Head of caudate nucleus (tissue), 42 donors: ENCODE data around the gene CTSG.
"Not testable (repeated sequence)": the region's sequence is repeated elsewhere in the genome, so short reads cannot be mapped to it uniquely, and the experiment has no call there.

Experiments used
- DNase-seq, 42 donors: peaks; one replicate each; pipeline versions ENCODE4 v3.0.0 to v3.0.0-alpha.2; 2020 to 2021; ENCODE audit warnings: mixed read lengths in 7 of 42
- intact Hi-C: fragments of 100-400 bp; cut with DNase I; formaldehyde crosslinking; loops from one replicate; pipeline ENCODE4 v1.15.0; 2022

Gene CTSG, protein sequence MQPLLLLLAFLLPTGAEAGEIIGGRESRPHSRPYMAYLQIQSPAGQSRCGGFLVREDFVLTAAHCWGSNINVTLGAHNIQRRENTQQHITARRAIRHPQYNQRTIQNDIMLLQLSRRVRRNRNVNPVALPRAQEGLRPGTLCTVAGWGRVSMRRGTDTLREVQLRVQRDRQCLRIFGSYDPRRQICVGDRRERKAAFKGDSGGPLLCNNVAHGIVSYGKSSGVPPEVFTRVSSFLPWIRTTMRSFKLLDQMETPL

DNA sequence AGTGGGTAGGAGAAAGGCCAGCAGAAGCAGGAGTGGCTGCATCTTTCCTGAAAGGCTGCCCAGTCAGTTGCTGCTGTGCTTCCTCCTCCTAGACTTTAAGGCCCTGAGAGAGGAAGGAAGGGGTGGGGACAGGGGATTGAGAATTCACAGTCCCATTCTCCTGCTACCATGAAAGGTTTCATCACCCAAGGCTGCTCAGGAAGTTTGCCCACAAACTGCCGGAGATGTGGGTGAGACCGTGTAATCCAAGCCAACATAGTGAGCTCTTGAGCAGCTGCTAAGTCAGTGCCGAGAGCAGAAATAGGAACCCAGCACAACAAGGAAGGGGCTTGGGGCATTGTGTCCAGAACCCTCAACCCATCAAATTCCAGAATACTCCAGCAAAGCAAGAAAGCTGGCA is at the start of gene CTSG:
Gene CTSG, minus strand, starts transcription at position 69 of the 400 bp plus-strand sequence. Its CDS starts 27 bp downstream, at position 42.
- intact Hi-C loops, result no loop called here
- DNase-seq, result no peak

DNA sequence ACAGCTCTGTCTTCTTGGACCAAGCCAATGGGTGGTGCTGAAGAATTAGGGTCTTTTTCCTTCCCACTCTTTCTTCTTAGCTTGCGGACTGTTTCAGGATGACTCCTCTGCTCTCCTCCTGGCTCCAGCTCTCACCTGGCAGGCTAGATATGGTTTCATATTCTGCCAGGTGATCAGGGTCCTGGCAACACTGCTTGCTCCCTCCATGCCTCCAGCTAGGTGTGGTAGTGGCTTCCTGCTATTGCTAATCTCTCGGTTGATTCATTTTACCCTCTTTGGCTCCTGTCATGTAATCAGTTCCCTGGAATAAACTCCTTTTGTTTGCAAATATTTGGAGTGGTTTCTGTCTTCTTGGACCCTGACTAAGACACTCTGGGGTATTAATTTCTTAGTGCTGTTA is 37.7 kb upstream of the CTSG start:
- no peak for DNase-seq
- intact Hi-C loops, result no loop called here

DNA sequence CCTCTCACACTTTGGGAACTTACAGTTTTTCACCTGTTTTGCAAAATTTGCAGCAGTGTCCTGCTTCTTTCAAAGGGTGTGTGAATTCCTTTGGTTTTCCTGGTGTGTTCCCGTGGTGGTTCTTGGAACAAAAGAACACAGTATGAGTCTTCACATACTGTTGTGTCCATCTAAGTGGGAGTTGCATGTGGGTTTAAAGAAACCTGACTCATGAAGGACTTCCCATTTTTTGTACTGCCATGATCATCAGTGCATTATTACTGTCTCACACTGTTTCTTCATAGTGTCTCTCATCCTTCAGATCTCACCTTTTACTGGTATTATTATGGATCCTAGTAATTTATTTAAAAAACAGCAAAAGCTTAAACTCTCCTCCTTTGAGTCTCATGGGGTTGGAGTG is 37.2 kb upstream of the CTSG start:
- intact Hi-C loops, result no loop called here
- DNase-seq, result no peak

DNA sequence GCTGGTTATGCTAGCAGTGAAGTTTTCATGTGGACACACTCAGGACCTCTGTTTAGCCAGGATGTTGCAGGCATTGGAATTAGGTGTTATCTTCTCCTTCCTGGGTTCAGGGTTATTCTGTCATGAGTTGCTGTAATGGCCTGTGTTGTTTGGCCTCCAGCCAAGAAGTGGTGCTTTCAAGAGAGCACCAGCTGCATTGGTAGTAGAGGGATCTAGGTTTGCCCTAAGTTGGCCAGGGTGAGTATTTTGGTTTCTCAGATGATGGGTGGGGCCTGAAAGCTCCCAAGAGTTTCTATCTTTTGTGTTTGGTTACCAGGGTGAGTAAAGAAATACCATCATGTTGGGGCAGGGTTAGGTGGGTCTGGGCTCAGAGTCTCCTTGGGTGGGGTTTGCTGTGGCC is 36.1 kb upstream of the CTSG start:
- intact Hi-C loops, result no loop called here
- DNase-seq, result no peak

DNA sequence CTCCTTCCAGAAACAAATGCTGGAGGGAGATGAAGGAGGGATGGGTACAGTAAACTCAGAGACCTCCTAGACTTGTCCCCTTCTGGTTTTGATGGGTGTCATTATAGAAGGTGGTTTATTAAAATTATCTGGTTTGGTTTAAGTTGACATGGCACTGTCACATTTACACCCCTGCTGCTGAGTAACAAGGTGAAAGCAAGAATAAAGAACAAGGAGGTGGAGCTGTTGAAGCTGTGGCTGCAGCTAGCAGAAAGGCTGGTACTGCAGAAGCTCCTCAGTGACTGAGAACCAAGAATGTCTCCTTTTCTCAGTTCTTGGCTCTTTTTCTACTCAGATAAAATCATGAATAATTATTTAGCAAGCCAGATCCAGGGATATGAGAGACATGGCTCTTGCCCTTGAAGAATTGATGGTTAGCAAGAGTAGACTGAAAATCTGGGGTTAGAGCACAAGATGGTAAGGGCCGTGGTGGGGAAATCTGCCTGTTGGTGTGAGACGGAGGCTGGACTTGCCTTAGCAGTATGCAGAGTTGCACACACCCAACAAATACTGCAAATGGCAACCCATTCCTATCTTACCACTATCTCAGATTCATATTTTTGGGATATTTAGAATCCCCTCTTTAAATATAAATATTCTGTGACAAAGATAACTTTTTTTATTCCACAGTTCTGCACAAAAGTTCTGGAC is 33.8 kb upstream of the CTSG start, which contains the start of gene GZMH:
Gene GZMH, minus strand, starts transcription at position 31 of the 690 bp plus-strand sequence. CDS start 72 bp downstream, outside the sequence.
- no peak for DNase-seq
- intact Hi-C loops, result no loop called here

DNA sequence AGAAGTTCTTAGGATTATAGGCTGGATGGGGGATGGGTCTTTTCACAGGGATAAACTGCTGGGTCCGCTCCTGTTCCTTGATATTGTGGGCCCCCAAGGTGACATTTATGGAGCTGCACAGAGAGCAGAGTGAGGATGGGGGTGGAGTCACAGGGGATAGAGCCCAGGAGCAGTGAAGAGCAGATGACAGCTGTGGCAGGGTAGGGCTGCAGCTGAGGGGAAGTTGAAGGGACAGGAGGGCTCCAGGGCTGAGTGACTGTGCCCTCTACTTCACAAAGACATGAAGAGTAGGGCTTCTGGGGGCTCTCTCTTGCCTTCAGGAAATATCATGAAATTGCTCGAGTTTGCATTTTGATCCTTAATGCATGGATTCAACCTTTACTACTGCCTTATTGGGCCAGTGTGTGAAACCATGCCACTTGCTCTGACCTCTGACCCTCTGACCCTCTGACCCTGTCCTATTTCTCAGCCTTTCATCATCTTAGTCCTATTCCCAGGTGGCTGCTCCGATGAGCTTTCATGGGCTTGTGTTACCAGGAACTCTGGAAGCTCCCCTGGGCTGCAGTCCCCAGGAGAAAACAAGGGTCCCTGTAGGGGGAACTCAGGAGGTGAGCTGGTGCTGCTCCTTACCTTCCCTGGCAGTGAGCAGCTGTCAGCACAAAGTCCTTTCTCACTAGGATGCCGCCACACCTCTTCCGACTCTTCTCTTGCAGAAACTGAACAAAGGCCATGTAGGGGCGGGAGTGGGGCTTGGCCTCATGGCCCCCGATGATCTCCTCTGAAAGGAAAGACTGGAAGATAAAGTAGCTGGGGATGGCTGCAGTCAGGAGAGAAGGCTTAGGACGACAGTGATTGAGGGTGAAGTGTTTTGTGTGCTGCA is 31.8 kb upstream of the CTSG start:
- DNase-seq, result no peak
- intact Hi-C loops, result no loop called here

DNA sequence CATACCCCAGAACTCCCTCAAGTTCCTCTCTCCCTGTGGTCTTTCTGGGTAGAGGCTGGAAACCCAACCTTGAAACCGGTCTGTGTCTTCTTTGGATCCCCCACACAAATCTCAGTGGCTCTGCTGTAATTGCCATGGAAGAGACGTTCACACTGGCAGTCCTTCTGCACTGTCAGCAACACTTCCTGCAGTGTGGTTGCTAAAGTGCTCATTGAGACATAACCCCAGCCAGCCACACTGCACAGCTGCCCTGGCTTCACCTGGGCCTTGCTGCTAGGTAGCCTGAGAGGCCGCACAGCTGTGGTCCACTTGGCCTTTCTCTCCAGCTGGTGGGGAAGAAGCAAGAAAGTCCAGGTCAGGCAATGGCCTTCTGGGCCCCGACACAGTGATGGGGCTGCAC is 31.0 kb upstream of the CTSG start:
- intact Hi-C loops, result no loop called here
- no peak for DNase-seq

DNA sequence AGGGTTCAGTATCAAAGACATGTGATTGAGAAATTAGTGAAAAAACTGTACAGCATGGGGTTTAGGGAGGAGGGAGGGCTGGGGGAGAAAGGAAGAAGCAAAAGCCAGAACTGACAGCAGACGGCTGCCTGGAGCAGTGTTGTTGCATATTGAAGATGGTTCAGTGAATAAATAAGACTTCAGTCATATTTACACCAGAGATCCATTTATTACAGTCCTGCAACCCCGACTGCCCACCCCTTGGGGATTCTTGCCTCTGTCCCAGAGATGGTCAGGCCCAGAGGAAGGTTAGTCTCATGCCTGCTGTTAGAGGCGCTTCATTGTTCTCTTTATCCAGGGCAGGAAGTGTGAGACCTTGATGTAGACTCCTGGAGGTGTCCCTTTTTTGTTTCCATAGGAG is 30.2 kb upstream of the CTSG start:
- intact Hi-C loops, result no loop called here

DNA sequence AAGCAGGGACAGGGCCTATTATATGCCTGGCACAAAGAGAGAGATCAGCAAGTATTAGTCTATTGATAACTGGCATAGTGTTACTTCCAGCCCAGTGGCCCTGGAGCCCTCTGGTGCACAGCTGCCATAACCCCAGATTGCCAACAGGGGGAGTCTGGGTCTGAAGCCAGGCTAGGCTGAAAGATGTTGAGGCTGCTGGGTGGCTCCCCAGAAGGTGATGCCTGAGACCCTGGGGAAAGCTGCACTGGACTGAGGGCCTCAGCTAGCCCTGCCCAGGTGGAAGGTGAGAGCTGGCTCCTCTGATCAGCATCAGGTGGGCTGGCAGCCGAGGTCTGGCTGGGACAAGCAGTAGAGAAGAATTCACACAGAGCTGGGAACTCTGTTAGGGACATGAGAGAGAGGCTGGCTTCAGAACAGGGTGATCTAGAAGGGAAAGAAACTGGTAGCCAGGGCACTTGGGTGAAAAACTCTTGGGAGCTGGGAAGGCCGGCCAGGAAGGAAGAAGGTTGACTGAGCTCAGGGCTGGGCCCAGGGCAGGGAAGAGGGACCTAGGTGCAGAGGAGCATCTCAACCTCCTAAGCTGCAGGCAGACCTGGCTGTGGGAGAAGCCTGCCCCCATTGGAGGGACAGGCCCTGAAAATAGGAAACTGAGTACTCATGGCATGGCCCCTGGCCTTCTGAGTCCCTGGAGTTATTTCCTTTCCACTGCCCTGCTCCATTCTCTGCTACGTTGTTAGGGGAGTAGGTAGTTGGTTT is 29.6 kb upstream of the CTSG start:
- peak in 19 of 42 donors; percentile 4 to 61 (median 16) for DNase-seq
- intact Hi-C loops, result no loop called here

More for the DNA sequence above, 30.2 kb upstream of the CTSG start:
- no peak for DNase-seq

DNA sequence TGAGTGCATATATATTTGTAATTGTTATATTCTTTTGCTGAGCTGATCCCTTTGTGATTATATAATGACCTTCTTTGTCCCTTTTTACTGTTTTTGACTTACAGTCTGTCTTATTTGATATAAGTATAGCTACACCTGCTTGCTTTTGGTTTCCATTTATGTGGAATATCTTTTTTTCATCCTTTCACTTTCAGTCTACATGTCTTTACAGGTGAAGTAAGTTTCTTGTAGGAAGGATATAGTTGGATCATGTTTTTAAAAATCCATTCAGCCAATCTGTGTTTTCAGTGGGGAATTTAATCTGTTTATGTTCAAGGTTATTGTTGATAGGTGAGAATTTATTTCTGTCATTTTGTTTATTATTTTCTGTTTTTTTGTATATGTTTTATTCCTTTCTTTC is 21.4 kb upstream of the CTSG start:
- DNase-seq, result no peak
- intact Hi-C loops, result no loop called here

DNA sequence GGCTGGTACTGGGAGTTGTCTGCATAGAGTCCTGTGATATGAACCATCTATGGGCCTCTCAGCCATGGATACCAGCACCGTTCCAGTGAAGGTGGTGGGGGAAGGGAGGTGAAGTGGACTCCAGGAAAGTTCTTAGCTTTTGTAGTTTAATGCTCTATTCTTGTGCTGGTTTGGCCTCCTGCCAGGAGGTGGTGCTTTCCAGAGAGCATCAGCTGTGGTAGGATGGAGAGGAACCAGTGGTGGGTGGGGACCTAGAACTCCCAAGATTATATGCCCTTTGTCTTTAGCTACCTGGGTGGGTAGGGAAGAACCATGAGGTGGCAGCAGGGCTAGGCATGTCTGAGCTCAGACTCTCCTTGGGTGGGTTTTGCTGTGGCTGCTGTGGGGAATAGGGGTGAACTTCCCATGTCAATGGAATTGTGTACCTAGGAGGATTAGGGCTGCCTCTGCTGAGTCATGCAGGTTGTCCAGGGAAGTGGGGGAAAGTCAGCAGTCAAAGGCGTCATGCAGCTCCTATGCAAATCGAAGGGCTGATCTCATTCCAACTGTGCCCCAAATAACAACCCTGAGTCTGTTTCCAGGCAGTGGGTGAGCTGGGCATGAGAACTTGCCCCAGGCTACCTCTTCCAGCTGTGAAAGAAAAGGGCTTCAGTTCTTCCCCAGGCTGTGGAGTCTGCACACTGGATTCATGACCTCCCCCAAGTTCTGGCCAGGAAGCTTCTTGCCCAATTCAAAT is 19.2 kb upstream of the CTSG start:
- DNase-seq, result no peak
- intact Hi-C loops, result no loop called here

DNA sequence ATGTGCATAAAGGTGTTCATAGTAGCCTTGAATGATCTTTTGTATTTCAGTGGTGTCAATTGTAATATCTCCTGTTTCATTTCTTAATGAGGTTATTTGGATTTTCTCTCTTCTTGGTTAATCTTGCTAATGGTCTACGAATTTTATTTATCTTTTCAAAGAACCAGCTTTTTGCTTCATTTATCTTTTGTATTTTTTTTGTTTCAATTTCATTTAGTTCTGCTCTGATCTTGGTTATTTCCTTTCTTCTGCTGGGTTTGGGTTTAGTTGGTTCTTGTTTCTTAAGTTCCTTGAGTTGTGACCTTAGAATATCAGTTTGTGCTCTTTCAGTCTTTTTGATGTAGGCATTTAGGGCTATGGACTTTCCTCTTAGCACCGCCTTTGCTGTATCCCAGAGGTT is 15.0 kb upstream of the CTSG start:
- intact Hi-C loops, DNase-seq: not testable (repeated sequence)

DNA sequence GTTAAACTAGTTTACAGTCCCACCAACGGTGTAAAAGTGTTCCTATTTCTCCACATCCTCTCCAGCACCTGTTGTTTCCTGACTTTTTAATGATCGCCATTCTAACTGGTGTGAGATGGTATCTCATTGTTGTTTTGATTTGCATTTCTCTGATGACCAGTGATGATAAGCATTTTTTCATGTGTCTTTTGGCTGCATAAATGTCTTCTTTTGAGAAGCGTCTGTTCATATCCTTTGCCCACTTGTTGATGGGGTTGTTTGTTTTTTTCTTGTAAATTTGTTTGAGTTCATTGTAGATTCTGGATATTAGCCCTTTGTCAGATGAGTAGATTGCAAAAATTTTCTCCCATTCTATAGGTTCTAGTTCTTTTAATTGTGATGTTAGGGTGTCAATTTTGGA is 8.4 kb upstream of the CTSG start:
- DNase-seq, intact Hi-C loops: not testable (repeated sequence)

DNA sequence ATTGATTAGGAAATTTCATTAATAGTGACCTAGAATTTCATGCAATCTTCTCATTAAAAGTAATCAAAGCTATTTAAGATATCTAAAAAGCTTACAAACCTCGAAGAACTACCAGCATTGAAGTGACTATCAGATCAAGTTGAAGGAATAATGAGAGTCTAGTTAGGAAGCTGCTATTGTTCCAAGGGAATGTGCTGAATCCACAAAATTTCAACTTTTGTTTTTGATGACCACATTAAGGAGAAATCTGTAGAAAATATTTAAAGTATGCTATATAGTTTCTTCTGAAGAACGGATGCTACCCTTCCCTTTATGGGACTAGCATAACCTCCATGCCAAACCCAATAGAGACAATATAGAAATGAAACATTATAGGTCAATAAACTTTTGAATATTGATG is 2.5 kb upstream of the CTSG start:
- intact Hi-C loops, result no loop called here
- no peak for DNase-seq

DNA sequence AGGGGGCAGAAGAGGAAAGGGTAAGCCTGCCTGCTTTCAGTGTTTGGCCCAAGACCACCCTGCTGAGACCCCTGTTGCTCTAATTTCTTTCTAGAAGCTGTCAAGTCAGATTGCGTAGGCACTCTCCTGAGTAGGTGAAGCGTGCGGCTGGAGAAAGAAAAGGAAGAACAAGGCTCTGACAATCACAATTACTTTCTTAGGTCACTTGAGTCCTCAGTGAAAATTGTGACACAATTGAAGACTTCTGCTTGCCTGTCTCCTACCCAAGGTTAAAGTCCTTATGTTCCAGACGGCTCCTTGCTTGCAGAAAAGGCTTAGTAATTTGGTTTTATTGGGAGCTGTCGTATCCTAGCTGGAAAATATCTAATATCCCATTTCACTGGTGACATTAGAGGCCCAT is 721 bp upstream of the CTSG start:
- no peak for DNase-seq
- intact Hi-C loops, result no loop called here

DNA sequence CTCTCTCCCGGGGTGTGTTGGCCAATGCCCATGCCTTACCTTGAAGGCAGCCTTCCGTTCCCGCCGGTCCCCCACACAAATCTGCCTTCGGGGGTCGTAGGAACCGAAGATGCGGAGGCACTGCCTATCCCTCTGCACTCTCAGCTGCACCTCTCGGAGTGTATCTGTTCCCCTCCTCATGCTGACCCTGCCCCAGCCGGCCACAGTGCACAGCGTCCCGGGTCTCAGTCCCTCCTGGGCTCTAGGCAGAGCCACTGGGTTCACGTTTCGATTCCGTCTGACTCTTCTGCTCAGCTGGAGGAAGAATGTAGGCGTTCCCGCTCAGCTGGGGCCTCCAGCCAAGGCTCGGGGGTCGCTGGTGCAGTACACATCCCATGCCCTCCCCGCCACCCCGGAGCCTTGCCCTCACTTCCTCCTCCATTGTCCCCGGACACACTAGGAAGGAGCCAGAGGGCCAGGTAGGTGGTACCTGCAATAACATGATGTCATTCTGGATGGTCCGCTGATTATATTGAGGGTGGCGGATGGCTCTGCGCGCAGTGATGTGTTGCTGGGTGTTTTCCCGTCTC is 1.8 kb downstream of the CTSG start:
- no peak for DNase-seq
- intact Hi-C loops, result no loop called here

DNA sequence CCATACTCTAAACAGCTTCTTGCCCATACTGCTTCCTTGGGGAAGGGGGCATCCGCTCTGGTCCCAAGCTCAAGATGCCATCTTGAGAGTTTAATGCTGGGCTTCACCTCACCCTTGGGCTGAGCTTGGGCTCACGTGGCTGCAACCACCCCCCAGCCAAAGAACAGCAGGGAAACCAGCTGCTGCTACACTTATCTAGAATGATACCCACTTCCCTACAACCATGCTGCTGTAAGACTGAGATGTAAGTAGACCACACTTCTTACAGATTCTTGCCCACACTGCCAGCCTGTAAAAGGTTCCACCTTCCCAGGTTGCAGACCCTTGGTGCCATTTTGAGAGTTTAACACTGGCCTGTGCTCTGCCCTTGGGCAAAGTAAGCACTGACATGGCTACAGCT is 9.7 kb downstream of the CTSG start:
- intact Hi-C loops, result no loop called here
- DNase-seq, result no peak

DNA sequence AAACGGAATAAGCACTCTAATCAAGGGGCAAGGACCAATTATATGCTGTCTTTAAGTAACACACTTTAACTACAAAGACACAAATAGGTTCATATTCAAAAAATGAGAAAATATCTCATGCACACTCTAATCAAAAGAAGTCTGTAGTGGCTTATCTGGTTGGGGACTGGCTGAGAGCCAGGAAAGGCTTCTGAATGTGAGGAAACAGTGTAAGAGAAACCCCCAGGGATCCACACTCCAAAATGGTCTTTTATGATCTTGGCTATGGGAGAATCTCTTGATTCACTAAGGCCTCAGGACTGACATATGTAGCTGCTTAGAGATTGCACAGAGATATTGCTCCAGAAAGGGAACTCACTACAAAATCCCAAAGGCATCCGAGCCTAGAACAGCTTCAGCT is 10.3 kb downstream of the CTSG start:
- intact Hi-C loops, result no loop called here
- DNase-seq, result no peak
